GM18511 (cell line): Measurements from ENCODE around the gene NHS.

Source experiments
- ATAC-seq: cut with Tn5 transposase; IDR thresholded peaks from one replicate; pipeline ENCODE4 v1.9.1; 2021; ENCODE audit warnings: mild to moderate bottlenecking, moderate library complexity; ENCODE audit not compliant: unreplicated experiment

NHS gene

GRCh38 chrX:17748684-17749083 lies 373.7 kb downstream of the NHS start:
- no peak for ATAC-seq

DNA sequence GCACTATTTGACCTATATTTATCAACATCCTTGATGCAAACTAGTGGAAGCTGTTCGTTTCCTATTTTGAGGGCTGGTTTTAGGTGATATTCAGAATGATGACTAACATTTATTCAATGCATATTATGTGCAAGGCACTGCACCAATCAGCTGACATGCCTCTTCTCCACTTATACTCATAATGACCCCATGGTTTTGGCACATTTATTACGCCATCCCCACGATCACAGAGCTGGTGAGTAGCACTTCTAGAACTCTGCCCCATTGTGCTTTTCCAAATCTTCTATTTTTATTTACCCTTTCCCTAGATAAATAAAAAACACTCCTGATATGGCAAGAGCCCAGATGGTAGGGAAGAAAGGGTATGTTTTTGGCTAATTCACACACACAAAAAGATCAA lies 375.4 kb downstream of the NHS start:
- ATAC-seq, result no peak

DNA sequence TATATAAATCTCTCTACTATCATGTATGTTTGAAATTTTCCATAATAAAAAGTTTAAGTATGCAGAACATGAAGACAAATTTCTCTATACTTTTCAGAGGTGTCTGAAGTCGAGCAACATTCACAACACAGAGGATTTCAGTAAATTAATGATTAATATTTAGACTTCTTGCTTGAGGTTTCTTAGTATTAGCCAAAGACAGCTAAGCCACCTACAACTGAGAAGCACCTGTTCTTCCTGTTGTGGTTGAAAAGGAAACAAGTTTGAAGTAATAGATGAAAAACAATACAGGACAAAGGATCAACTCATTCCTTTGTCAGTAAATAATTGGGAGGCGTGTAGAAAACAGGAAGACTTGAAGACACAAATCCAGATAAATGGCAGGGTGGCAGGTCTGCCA lies 383.4 kb downstream of the NHS start:
- peak; percentile 94 for ATAC-seq

- no peak for ATAC-seq
Observed at GRCh38 chrX:17759990-17760389, 385.0 kb downstream of the NHS start.

GRCh38 chrX:17767734-17768133 lies 392.7 kb downstream of the NHS start:
- no peak for ATAC-seq

- ATAC-seq, result no peak
Observed at GRCh38 chrX:17768997-17769396, 394.0 kb downstream of the NHS start.

GRCh38 chrX:17769701-17770269 lies 394.8 kb downstream of the NHS start:
- ATAC-seq, result no peak

GRCh38 chrX:17773221-17773876 lies 398.3 kb downstream of the NHS start:
- no peak for ATAC-seq

- ATAC-seq, result no peak
Observed at GRCh38 chrX:17774053-17774452, 399.1 kb downstream of the NHS start.

DNA sequence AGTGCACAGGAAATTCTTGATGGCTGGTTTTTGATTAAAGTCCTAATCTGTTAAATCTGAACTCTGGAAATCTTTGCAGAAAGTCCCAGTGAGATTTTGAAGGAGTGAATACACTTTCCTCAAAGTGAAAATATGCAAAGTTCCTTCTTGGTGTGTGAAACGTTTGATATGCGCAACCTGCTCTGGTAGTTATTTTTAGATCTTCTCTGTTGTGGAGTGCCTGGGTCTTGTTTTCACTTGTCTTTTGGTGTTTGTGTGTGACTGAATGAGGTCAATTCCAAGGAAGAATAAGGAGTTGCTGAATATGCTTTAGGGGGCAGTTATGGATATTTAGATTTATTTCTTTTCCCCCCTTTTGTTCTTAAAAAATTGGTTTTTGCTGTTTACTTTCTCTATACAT lies 404.0 kb downstream of the NHS start:
- no peak for ATAC-seq

DNA sequence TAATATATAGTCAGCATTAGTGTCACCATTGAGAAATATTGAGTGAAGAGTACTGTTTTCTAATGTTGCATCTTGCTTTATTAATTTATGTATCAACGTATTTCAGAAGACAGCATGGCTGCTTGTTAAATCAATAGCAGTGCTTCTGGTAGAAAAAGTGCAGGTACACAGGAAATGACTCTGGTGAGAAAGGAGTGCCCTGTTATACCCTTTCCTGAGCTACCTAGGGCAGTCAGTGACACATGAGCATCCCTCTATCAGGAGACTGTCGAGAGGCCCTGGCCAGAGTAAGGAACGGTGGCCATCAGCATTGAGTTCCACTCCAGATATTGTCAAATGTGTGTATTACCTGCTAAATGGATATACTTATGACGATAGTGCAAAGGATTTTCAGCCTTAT lies 404.4 kb downstream of the NHS start:
- no peak for ATAC-seq
